Esophagus muscularis mucosa (tissue), 4 donors: ENCODE data around the gene CD36. TPM values are rescaled to one million over a fixed set of nuclear protein-coding genes. Genes with fewer than 3 reads are reported as not detected.
A peak's percentile ranks its signal among the peaks of the same experiment; 100 is the strongest.

ENCODE experiments used
- DNase-seq: peaks from one replicate; pipeline ENCODE4 v3.0.0-alpha.2; 2017; ENCODE audit errors: extremely low spot score
- H3K27ac ChIP-seq, 4 donors: fragments of 200-600 bp; sonication (generic); replicated peaks in 1 of 4; 1 replicate in 3 of 4; 2 replicates in 1 of 4; pipeline ENCODE4 v1.5.1; 2016 to 2019; ENCODE audit warnings: mild to moderate bottlenecking in 1 of 4
- H3K27me3 ChIP-seq, 4 donors: fragments of 200-600 bp; sonication (generic); one replicate each; pipeline versions ENCODE4 v1.5.1 to v1.6.0; 2016 to 2019
- H3K36me3 ChIP-seq, 4 donors: fragments of 200-600 bp; sonication (generic); one replicate each; pipeline ENCODE4 v1.5.1; 2016 to 2019
- H3K4me1 ChIP-seq, 4 donors: fragments of 200-600 bp; sonication (generic); one replicate each; pipeline ENCODE4 v1.5.1; 2016 to 2019
- H3K4me3 ChIP-seq, 4 donors: fragments of 200-600 bp; sonication (generic); 1 replicate in 2 of 4; 2 replicates in 2 of 4; pipeline ENCODE4 v1.5.1; 2016 to 2019; ENCODE audit warnings: mild to moderate bottlenecking in 4 of 4, moderate library complexity in 1 of 4
- H3K9me3 ChIP-seq, 4 donors: fragments of 200-600 bp; sonication (generic); 1 replicate in 3 of 4; 2 replicates in 1 of 4; pipeline ENCODE4 v1.5.1; 2016 to 2019
- EP300 ChIP-seq: sonication (generic); formaldehyde crosslinking; IDR thresholded peaks from one replicate; pipeline ENCODE4 v1.6.1; 2017; ENCODE audit warnings: antibody characterized with exemption
- POLR2A ChIP-seq: fragments of 450-650 bp; IDR thresholded peaks from one replicate; pipeline ENCODE4 v1.6.1; 2017; ENCODE audit warnings: antibody characterized with exemption, moderate library complexity, mild to moderate bottlenecking, low read depth
- POLR2AphosphoS5 ChIP-seq, 2 donors: sonication (generic); formaldehyde crosslinking; IDR thresholded peaks; one replicate each; pipeline ENCODE4 v1.6.1; 2017; ENCODE audit warnings: antibody characterized with exemption in 2 of 2
- WGBS: methylation state at CpG from one replicate; pipeline ENCODE4 v1.1.5; 2018; 5-methylcytosine and 5-hydroxymethylcytosine counted together
- intact Hi-C: fragments of 100-400 bp; cut with DNase I; formaldehyde crosslinking; loops from one replicate; pipeline ENCODE4 v1.15.1; 2023
- small RNA-seq, 3 donors: library from RNA; depleted of rRNA; stranded (forward); fragments of <200 nt; gene quantifications; one replicate each; pipeline ENCODE3, GENCODE V24; 2016
- total RNA-seq, 4 donors: library from RNA; depleted of rRNA; stranded (reverse); fragments of >200 nt; gene quantifications; one replicate each; pipeline versions ENCODE4 v1.1.0 to v1.2.1, GENCODE V29; 2016
- TF ChIP-seq, protein P1 (sequence below), 3 experiments: fragments of 200-600 bp in 2 of 3; fragments of 450-650 bp in 1 of 3; sonication (generic) in 2 of 3; IDR thresholded peaks; one replicate each; pipeline ENCODE4 v1.5.1; 2017 to 2019; ENCODE audit warnings: antibody characterized with exemption in 3 of 3, mild to moderate bottlenecking in 2 of 3, moderate library complexity in 1 of 3

Gene CD36
- total RNA-seq, 4 donors from 2014 or later = 61.0 to 148 (median 87.7) TPM

DNA sequence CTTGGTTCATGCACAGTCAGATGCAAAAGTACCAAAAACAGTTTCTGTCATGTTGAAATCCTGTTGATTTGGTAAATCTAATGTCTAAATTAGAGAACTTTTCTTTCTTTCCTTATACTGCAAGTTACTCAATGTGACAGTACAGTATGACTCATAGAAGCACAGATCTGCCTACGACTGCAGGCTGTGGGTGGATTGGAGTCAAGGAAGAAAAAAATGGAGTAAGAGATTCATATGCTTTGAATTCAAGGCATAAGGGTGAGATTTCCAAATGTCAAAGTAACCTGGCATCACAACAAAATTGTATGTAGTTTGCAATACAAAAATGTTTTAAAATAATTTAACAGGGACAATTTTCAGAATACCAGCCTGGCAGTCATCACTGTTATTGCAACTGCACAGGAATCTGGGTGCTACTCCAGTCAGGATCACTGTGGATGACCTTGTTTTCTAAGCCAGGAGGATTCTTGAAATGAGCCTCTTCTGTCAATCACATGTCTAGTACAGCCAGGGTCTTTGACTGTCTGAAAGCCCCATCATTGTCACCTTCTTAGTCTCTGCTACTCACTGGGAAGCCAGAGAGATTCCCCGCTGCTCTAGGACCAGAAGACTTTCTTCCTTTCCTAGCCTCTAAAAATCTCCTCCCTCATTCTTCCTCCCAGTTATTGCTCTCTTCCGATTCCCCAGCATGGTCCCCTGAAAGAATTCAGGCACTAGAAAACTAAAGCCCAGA lies 83.6 kb downstream of the CD36 start:
- peak; percentile 72 for DNase-seq
- peak overlapping the region; percentile 69 to 85 (median 84) for H3K27ac ChIP-seq
- peak in 1 of 2 donors; percentile 38 for TF ChIP-seq POLR2AphosphoS5 (IDR thresholded peaks at IDR 0.05)
- TF ChIP-seq EP300 = no peak
- TF ChIP-seq, protein P1, sequence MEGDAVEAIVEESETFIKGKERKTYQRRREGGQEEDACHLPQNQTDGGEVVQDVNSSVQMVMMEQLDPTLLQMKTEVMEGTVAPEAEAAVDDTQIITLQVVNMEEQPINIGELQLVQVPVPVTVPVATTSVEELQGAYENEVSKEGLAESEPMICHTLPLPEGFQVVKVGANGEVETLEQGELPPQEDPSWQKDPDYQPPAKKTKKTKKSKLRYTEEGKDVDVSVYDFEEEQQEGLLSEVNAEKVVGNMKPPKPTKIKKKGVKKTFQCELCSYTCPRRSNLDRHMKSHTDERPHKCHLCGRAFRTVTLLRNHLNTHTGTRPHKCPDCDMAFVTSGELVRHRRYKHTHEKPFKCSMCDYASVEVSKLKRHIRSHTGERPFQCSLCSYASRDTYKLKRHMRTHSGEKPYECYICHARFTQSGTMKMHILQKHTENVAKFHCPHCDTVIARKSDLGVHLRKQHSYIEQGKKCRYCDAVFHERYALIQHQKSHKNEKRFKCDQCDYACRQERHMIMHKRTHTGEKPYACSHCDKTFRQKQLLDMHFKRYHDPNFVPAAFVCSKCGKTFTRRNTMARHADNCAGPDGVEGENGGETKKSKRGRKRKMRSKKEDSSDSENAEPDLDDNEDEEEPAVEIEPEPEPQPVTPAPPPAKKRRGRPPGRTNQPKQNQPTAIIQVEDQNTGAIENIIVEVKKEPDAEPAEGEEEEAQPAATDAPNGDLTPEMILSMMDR (IDR thresholded peaks at IDR 0.05) = no peak
- no peak for TF ChIP-seq POLR2A
- H3K4me3 ChIP-seq = no peak overlapping the region
- no peaks in the 10 kb centered on the region for H3K27me3 ChIP-seq
- intact Hi-C loops = loop anchor here (10.0 kb wide), 1 partner anchor 193 kb away; the partner anchor contains the start of gene SEMA3C
- 46% methylated on average over 3 of the region's 3 CpGs for WGBS
- peaks cover 7 to 44% (median 42%) of the 10 kb centered on the region in 4 donors for H3K4me1 ChIP-seq
- no peaks in the 10 kb centered on the region for H3K9me3 ChIP-seq
- H3K36me3 ChIP-seq = no peaks in the 10 kb centered on the region

DNA sequence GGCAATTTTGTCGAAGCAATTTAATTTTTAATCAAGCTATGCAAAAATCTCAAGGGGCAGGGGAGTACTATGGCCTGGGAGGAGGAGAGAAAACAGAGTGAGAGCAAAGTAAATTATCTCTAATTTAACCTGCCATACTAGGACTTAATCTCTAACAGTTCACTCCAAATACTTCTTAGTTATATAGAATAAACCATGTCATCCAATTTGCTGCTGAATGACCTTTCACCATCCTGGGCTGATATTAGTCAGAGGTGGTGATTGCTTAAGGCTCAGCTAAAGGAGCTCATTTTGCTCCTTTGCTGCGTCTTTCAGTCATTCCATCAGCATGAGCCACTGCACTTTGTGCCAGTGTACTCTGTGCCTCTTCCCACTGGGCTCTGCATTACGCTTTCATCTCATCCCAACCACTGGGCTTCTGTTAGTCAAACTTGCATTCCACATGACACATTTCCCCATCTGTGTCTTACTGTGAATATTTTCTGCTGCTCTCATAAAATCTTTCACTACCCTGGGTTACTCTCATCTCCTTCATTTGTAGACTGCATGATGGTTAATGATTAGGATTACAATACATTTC lies 84.3 kb downstream of the CD36 start:
- peaks cover 7 to 44% (median 42%) of the 10 kb centered on the region in 4 donors for H3K4me1 ChIP-seq
- TF ChIP-seq, protein P1 (IDR thresholded peaks at IDR 0.05) = no peak
- TF ChIP-seq POLR2AphosphoS5 (IDR thresholded peaks at IDR 0.05) = peak; percentile 60 to 89
- no peaks in the 10 kb centered on the region for H3K9me3 ChIP-seq
- peak; percentile 92 for DNase-seq
- peak overlapping the region; percentile 69 to 85 (median 84) for H3K27ac ChIP-seq
- 44% methylated on average over 3 of the region's 3 CpGs for WGBS
- H3K27me3 ChIP-seq = no peaks in the 10 kb centered on the region
- intact Hi-C loops = loop anchor here (10.0 kb wide), 1 partner anchor 192 kb away; the partner anchor contains the start of gene SEMA3C
- no peaks in the 10 kb centered on the region for H3K36me3 ChIP-seq
- H3K4me3 ChIP-seq = no peak overlapping the region

DNA sequence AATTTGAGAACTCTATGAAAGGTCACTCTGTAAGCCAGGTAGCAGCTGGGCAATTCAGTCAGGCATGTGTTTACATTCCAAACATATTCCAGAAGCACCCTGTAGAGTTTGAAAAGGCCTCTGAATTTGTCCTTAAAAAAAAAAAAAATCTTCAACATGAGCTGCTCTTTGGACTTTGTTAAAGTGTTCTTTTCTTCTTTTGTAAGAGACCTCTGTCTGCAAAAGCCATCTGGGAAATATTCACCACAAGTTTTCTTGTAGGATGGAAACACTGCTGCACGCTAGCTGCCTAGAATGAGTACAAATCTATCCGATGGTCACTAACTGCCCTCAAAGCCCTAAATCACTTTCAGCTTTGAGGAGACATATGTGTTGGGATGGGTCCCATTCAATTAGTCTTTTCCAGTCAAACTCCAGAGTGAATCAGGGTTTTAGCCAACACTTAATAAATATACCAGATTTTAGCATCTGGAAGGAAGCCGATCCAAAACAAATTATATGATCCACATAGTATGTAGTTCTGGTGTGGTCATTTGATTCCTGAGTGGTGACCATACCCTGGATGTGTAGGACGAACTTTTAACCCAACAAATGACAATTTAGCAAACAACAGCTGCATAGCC lies 85.9 kb downstream of the CD36 start:
- WGBS = 26% methylated on average over 4 of the region's 4 CpGs
- Histone ChIP-seq H3K27ac (peak overlapping the region; percentile 69 to 85 (median 84)), H3K4me3 (no peak overlapping the region), H3K36me3 (no peaks in the 10 kb centered on the region), H3K4me1 (peaks cover 7 to 48% (median 46%) of the 10 kb centered on the region in 4 donors), H3K9me3 (no peaks in the 10 kb centered on the region), H3K27me3 (no peaks in the 10 kb centered on the region)
- no peak for DNase-seq
- TF ChIP-seq POLR2AphosphoS5 (IDR thresholded peaks at IDR 0.05) = peak in 1 of 2 donors; percentile 28
- TF ChIP-seq POLR2A = no peak
- TF ChIP-seq, protein P1 (IDR thresholded peaks at IDR 0.05) = no peak
- TF ChIP-seq EP300 = no peak
- intact Hi-C loops = loop anchor here (10.0 kb wide), 1 partner anchor 190 kb away; the partner anchor contains the start of gene SEMA3C

DNA sequence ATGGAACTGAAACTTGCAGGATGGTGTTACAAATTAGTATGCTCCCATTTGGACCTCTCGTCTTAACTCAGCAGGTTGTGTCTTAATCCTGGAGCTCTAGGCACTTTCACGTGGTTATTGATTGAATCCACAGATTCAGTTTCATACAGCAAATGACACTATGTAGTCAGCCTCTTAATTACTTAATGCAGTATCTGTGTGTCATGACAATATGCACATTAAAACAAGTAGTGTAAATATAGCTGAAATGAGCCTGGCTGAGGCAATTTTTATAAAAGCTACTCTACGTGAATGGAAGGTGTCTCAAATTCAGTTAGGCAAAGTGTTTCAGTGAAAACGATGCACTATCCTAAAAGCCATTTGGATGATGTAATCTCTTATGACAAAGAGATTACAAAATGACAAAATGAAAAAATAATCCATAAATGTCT lies 86.8 kb downstream of the CD36 start:
- intact Hi-C loops = loop anchor here (5.0 to 10.0 kb wide), 2 partner anchors 57 to 190 kb away; partner anchors contain the start of gene SEMA3C
- H3K36me3 ChIP-seq = no peaks in the 10 kb centered on the region
- no peak overlapping the region for H3K4me3 ChIP-seq
- WGBS = 57% methylated on average over 4 of the region's 4 CpGs
- no peak for TF ChIP-seq EP300
- TF ChIP-seq POLR2AphosphoS5 (IDR thresholded peaks at IDR 0.05) = no peak
- no peak for TF ChIP-seq POLR2A
- TF ChIP-seq, protein P1 (IDR thresholded peaks at IDR 0.05) = no peak
- H3K9me3 ChIP-seq = no peaks in the 10 kb centered on the region
- peaks cover 7 to 56% (median 54%) of the 10 kb centered on the region in 4 donors for H3K4me1 ChIP-seq
- H3K27me3 ChIP-seq = no peaks in the 10 kb centered on the region
- H3K27ac ChIP-seq = peak overlapping the region; percentile 69 to 85 (median 84)
- DNase-seq = no peak

Small RNA genes lying within 50 kb of the gene (small RNA-seq; reads per million reads assigned to genes)
- gene AC073850.1 = 0 reads per million in 3 donors

Other genes starting within 250 kb of the CD36 start
- gene GNAT3, start 126.6 kb upstream of the CD36 start, total RNA-seq = not detected